HepG2 (cell line): ENCODE measurements around the gene PAPSS1. TPM values are rescaled to one million over a fixed set of nuclear protein-coding genes. Genes with fewer than 3 reads are reported as not detected.

Experiments
- ATAC-seq: fragments of 200-7000 bp; cut with Tn5 transposase; 3 replicates; pipeline ENCODE4 v1.9.1; 2020; ENCODE audit warnings: mild to moderate bottlenecking, moderate library complexity
- BruUV-seq: library from RNA; stranded (reverse); fragments of 400-500 nt; replicated peaks from 2 replicates; lab custom pipeline; 2021; lab: Mats Ljungman, UMichigan
- CTCF ChIA-PET: fragments of 300-600 bp; formaldehyde crosslinking; extraction: SDS; loops from one replicate; lab custom pipeline; 2021; ENCODE audit warnings: low total read pairs, inconsistent platforms, low intra/inter-chr PET ratio; lab: Yijun Ruan, JAX
- POLR2A ChIA-PET: fragments of 350-600 bp; sonication (Branson Sonifier 250); formaldehyde crosslinking; loops from one replicate; lab custom pipeline; 2020; ENCODE audit warnings: antibody characterized with exemption, inconsistent platforms; lab: Yijun Ruan, JAX
- DNase-seq: peaks from one replicate; pipeline ENCODE4 v3.0.0-alpha.2; 2015; ENCODE audit warnings: low spot score
- FAIRE-seq: peaks from 3 replicates; lab custom pipeline; 2011; peaks lifted over from hg19 to GRCh38; lab: Jason Lieb, UNC
- H2AFZ ChIP-seq: one replicate; pipeline ENCODE4 v1.6.1; 2011; ENCODE audit warnings: low read length, inconsistent platforms
- H3K27ac ChIP-seq: fragments of 300-600 bp; 3 replicates; pipeline ENCODE4 v1.8.0; 2011; ENCODE audit warnings: mixed run types, mild to moderate bottlenecking, mixed read lengths, low read length, inconsistent platforms; ENCODE audit not compliant: insufficient read depth; ENCODE audit errors: extremely low read length
- H3K27me3 ChIP-seq, 2 experiments: fragments of 200-600 bp in 1 of 2; 2 replicates in 1 of 2; 3 replicates in 1 of 2; pipeline versions ENCODE4 v1.6.0 to v1.8.0; 2011; ENCODE audit warnings: low read length in 2 of 2, mild to moderate bottlenecking in 2 of 2, moderate library complexity in 2 of 2, inconsistent platforms in 1 of 2; ENCODE audit not compliant: insufficient read depth in 2 of 2, control insufficient read depth in 1 of 2
- H3K36me3 ChIP-seq, 2 experiments: fragments of 200-600 bp in 1 of 2; replicated peaks in 1 of 2; 2 replicates in 1 of 2; 3 replicates in 1 of 2; pipeline versions ENCODE4 v1.5.1 to v1.8.0; 2011; ENCODE audit warnings: low read length in 2 of 2, inconsistent platforms in 1 of 2; ENCODE audit not compliant: insufficient read depth in 2 of 2, control insufficient read depth in 1 of 2
- H3K4me1 ChIP-seq: 2 replicates; pipeline ENCODE4 v1.5.1; 2012; ENCODE audit warnings: low read length, inconsistent platforms; ENCODE audit not compliant: insufficient read depth
- H3K4me2 ChIP-seq: 2 replicates; pipeline ENCODE4 v1.6.0; 2011; ENCODE audit warnings: low read depth, low read length, inconsistent platforms
- H3K4me3 ChIP-seq, 3 experiments: fragments of 200-600 bp in 1 of 3; sonication (generic), shearing (Covaris generic) in 1 of 3; replicated peaks in 1 of 3; 2 replicates each; pipeline ENCODE4 v1.5.1; 2011 to 2016; ENCODE audit warnings: low read length in 3 of 3, inconsistent platforms in 2 of 3, low read depth in 2 of 3, mild to moderate bottlenecking in 2 of 3, control low read depth in 1 of 3, mixed read lengths in 1 of 3; ENCODE audit not compliant: insufficient read depth in 1 of 3
- H3K79me2 ChIP-seq: one replicate; pipeline ENCODE4 v1.6.1; 2011; ENCODE audit warnings: low read length, inconsistent platforms; ENCODE audit not compliant: insufficient read depth
- H3K9ac ChIP-seq: 2 replicates; pipeline ENCODE4 v1.6.0; 2011; ENCODE audit warnings: mild to moderate bottlenecking, low read depth, low read length, inconsistent platforms; ENCODE audit not compliant: insufficient read depth
- H3K9me3 ChIP-seq: 2 replicates; pipeline ENCODE4 v1.5.1; 2012; ENCODE audit warnings: mild to moderate bottlenecking, low read length
- H4K20me1 ChIP-seq: 2 replicates; pipeline ENCODE4 v1.6.0; 2011; ENCODE audit warnings: inconsistent platforms, mild to moderate bottlenecking, low read length, moderate library complexity; ENCODE audit not compliant: insufficient read depth
- ATF1 ChIP-seq: IDR thresholded peaks from 2 replicates; pipeline ENCODE4 v1.6.1; 2016; ENCODE audit warnings: mild to moderate bottlenecking, control low read depth
- HMG20B ChIP-seq: conservative IDR thresholded peaks from 2 replicates; pipeline ENCODE4 v1.6.1; 2016; ENCODE audit warnings: missing genetic modification reagents, missing compliant biosample characterization
- JUND ChIP-seq: sonication (generic); formaldehyde crosslinking; IDR thresholded peaks from 2 replicates; pipeline ENCODE4 v1.8.0; 2022; ENCODE audit warnings: mild to moderate bottlenecking, missing genetic modification reagents
- KAT8 ChIP-seq: IDR thresholded peaks from 2 replicates; pipeline ENCODE4 v1.6.1; 2016; ENCODE audit warnings: missing genetic modification reagents, missing compliant biosample characterization
- MAFF ChIP-seq: IDR thresholded peaks from 2 replicates; pipeline ENCODE4 v1.6.1; 2011; ENCODE audit warnings: low read depth, low read length, improper control_type of control experiment
- MAFK ChIP-seq, 2 experiments: IDR thresholded peaks in 1 of 2; conservative IDR thresholded peaks in 1 of 2; 2 replicates each; pipeline ENCODE4 v1.6.1; 2011; ENCODE audit warnings: improper control_type of control experiment in 2 of 2, low read length in 2 of 2
- POGZ ChIP-seq: sonication (generic); formaldehyde crosslinking; IDR thresholded peaks from 2 replicates; pipeline ENCODE4 v1.4.0; 2020; ENCODE audit warnings: mild to moderate bottlenecking, missing genetic modification reagents
- PTBP1 ChIP-seq: fragments of 200-400 bp; formaldehyde crosslinking; IDR thresholded peaks from 2 replicates; pipeline ENCODE4 v1.6.1; 2018; ENCODE audit warnings: low read length, low read depth; ENCODE audit not compliant: poor library complexity, severe bottlenecking
- REL ChIP-seq: sonication (generic); formaldehyde crosslinking; conservative IDR thresholded peaks from 2 replicates; pipeline ENCODE4 v1.8.0; 2022; ENCODE audit warnings: mild to moderate bottlenecking, missing genetic modification reagents, moderate library complexity
- SAFB2 ChIP-seq: sonication (generic); formaldehyde crosslinking; IDR thresholded peaks from 2 replicates; pipeline ENCODE4 v1.5.1; 2020; ENCODE audit warnings: missing genetic modification reagents, low read depth, mild to moderate bottlenecking, borderline replicate concordance
- ZNF260 ChIP-seq: sonication (generic); formaldehyde crosslinking; IDR thresholded peaks from 2 replicates; pipeline ENCODE4 v1.4.0; 2020; ENCODE audit warnings: missing genetic modification reagents, low read depth, mild to moderate bottlenecking, borderline replicate concordance
- ZNF484 ChIP-seq: sonication (generic); formaldehyde crosslinking; IDR thresholded peaks from 2 replicates; pipeline ENCODE4 v1.5.1; 2020; ENCODE audit warnings: mild to moderate bottlenecking, low read depth, missing genetic modification reagents, borderline replicate concordance
- ZNF556 ChIP-seq: sonication (generic); formaldehyde crosslinking; IDR thresholded peaks from 2 replicates; pipeline ENCODE4 v1.4.0; 2020; ENCODE audit warnings: mild to moderate bottlenecking, missing genetic modification reagents, borderline replicate concordance
- WGBS: methylation state at CpG from one replicate; pipeline ENCODE4 v1.1.6; 2017; ENCODE audit warnings: low lambda C conversion rate; 5-methylcytosine and 5-hydroxymethylcytosine counted together
- in situ Hi-C: cut with HindIII; loops from 2 replicates; pipeline ENCODE4 v1.10.0; 2017; ENCODE audit warnings: low pct_unique_long_range_greater_than_20kb; ENCODE audit not compliant: extremely low pct_ligation_motif_present
- intact Hi-C: fragments of 100-400 bp; cut with micrococcal nuclease; formaldehyde crosslinking; loops from one replicate; pipeline ENCODE4 v1.10.0; 2022; ENCODE audit not compliant: unreplicated experiment
- polyA plus RNA-seq, 8 experiments: library from polyadenylated mRNA; depleted of rRNA in 3 of 8; stranded (reverse) in 7 of 8; unstranded in 1 of 8; fragments of >200 nt; fragmentation: Illumina TruSeq in 4 of 8; extraction: Trizol in 4 of 8; gene quantifications; 2 replicates each; pipeline versions ENCODE4 v1.2.1 to v1.2.3, GENCODE V29; 2011 to 2016; ENCODE audit warnings: low read depth in 4 of 8, missing spikeins in 1 of 8, mixed read lengths in 1 of 8; ENCODE audit not compliant: insufficient read depth in 1 of 8
- total RNA-seq, 5 experiments: library from RNA; depleted of rRNA; stranded (reverse); fragments of >200 nt; fragmentation: Illumina TruSeq; extraction: Trizol; gene quantifications; 2 replicates each; pipeline ENCODE4 v1.2.3, GENCODE V29; 2016; ENCODE audit warnings: low read depth in 1 of 5
- TF ChIP-seq, protein P1 (sequence below): sonication (generic); formaldehyde crosslinking; IDR thresholded peaks from 2 replicates; pipeline ENCODE4 v1.4.0; 2020; ENCODE audit warnings: missing genetic modification reagents
- TF ChIP-seq, protein P2 (sequence below): sonication (generic); formaldehyde crosslinking; IDR thresholded peaks from 2 replicates; pipeline ENCODE4 v1.5.0; 2020; ENCODE audit warnings: missing genetic modification reagents

The PAPSS1 gene
- total and polyA plus RNA-seq, 2 of the 13 experiments (the other 11 are each of a cell fraction or from before 2014, with no cell fraction given) = 105 to 126 TPM

DNA sequence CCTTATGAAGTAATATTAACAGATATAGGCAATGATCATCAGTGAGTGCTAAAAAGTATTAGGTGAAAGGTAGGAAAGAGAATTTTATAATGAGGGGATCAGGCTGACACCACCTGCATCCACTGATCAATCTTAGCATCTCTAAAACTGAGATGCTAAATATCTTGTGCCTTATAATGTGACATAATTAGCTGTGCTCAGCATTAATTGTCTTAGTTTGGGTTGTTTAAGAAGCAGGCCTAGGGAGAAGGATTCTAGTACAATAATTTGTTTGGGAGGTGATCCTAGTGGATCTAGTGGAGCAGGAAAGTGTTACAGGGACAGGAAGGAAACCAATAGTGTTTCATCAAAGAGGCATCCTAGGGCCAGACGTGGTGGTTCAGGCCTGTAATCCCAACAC is 22.2 kb upstream of the PAPSS1 start:
- POLR2A ChIA-PET = no interaction called here
- peaks cover 25% of the 10 kb centered on the region for H3K4me1 ChIP-seq
- no peaks in the 10 kb centered on the region for H3K79me2 ChIP-seq
- H3K4me3 ChIP-seq = no peak overlapping the region
- no peak overlapping the region for H3K27ac ChIP-seq
- in situ Hi-C loops (no loop called here), intact Hi-C loops (no loop called here)
- H3K4me2 ChIP-seq = no peak overlapping the region
- H3K9me3 ChIP-seq = no peaks in the 10 kb centered on the region
- 53% methylated on average over 1 of the region's 1 CpG for WGBS
- no peaks in the 10 kb centered on the region for H3K36me3 ChIP-seq
- peak; percentile 79 for TF ChIP-seq MAFF
- no peak for TF ChIP-seq KAT8 (CRISPR knock-in tag)
- peak; percentile 85 to 90 for TF ChIP-seq MAFK (conservative IDR thresholded peaks at IDR 0.05 in 1 of 2, IDR thresholded peaks at IDR 0.05 in 1 of 2; ENCODE audit: low read length in 2 of 2)
- TF ChIP-seq, all 625 proteins: peak for 2
- CTCF ChIA-PET = no interaction called here
- Histone ChIP-seq H2AFZ (no peak overlapping the region), H3K27me3 (no peaks in the 10 kb centered on the region; a peak in 1 of 5 replicates), H4K20me1 (no peaks in the 10 kb centered on the region), H3K9ac (no peak overlapping the region)
- no peak for FAIRE-seq
- DNase-seq = no peak
- no TSS peak for BruUV-seq
- ATAC-seq = no peak

DNA sequence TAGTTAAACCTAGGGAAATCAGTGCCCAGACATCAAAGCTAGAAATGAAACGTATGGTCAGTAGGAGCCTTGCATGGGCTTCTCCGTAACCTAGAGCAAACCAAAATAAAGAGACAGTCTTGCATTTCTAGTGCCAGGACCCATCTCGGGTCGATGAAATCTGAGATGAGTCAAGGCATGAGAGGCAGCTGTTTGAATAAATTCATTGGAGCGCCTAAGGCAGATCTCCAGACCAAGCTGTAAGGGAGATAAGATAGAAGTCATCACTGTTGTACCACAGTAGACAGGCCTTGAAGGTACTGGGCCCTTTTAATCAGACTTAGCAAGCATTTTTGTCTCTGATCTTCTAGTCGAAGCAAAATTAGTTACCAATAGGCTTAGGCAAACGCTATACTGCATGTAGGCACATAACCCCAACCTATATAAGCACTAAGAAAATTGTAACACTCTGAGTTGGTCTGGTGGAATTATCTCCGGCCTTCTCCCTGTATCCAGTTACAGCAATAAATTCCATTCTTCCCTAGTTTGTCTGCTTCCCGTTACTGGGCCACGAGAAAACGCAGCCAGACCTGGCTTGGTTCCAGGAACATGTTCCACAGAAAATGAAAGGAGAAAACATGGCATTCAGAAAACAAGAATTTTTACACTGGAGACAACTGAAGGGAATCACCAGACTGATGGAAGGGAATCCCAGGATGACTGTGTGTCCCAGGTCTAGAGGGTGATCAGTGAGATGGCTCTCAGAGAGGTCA is 21.1 kb upstream of the PAPSS1 start:
- ChIA-PET POLR2A (interaction anchor here (1.8 kb wide), 1 partner anchor 21 kb away, joined by 7 read pairs; the partner anchor contains the start of gene PAPSS1), CTCF (no interaction called here)
- no peaks in the 10 kb centered on the region for H3K79me2 ChIP-seq
- no peak overlapping the region for H3K27ac ChIP-seq
- no peak for TF ChIP-seq ZNF260 (CRISPR knock-in tag)
- TF ChIP-seq REL (CRISPR knock-in tag) = no peak
- no peak for TF ChIP-seq JUND (CRISPR knock-in tag)
- no peak for TF ChIP-seq ZNF556 (CRISPR knock-in tag)
- TF ChIP-seq SAFB2 (CRISPR knock-in tag) = no peak
- no peak for TF ChIP-seq ATF1
- TF ChIP-seq, protein P1, sequence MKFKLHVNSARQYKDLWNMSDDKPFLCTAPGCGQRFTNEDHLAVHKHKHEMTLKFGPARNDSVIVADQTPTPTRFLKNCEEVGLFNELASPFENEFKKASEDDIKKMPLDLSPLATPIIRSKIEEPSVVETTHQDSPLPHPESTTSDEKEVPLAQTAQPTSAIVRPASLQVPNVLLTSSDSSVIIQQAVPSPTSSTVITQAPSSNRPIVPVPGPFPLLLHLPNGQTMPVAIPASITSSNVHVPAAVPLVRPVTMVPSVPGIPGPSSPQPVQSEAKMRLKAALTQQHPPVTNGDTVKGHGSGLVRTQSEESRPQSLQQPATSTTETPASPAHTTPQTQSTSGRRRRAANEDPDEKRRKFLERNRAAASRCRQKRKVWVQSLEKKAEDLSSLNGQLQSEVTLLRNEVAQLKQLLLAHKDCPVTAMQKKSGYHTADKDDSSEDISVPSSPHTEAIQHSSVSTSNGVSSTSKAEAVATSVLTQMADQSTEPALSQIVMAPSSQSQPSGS (CRISPR knock-in tag) = no peak
- TF ChIP-seq PTBP1 = no peak
- TF ChIP-seq, protein P2, sequence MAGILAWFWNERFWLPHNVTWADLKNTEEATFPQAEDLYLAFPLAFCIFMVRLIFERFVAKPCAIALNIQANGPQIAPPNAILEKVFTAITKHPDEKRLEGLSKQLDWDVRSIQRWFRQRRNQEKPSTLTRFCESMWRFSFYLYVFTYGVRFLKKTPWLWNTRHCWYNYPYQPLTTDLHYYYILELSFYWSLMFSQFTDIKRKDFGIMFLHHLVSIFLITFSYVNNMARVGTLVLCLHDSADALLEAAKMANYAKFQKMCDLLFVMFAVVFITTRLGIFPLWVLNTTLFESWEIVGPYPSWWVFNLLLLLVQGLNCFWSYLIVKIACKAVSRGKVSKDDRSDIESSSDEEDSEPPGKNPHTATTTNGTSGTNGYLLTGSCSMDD = no peak
- TF ChIP-seq HMG20B = no peak
- no peak for TF ChIP-seq ZNF484
- TF ChIP-seq POGZ = no peak
- DNase-seq = no peak
- no peak overlapping the region for H2AFZ ChIP-seq
- no peaks in the 10 kb centered on the region for H4K20me1 ChIP-seq
- H3K36me3 ChIP-seq = no peaks in the 10 kb centered on the region
- no peak overlapping the region for H3K4me3 ChIP-seq
- in situ Hi-C loops (no loop called here), intact Hi-C loops (no loop called here)
- no peak for ATAC-seq
- no peak for FAIRE-seq
- H3K4me2 ChIP-seq = peak overlapping the region; percentile 49
- WGBS = 19% methylated on average over 11 of the region's 11 CpGs
- peaks cover 36% of the 10 kb centered on the region for H3K4me1 ChIP-seq
- no TSS peak for BruUV-seq
- H3K27me3 ChIP-seq = no peaks in the 10 kb centered on the region; a peak in 1 of 5 replicates
- H3K9ac ChIP-seq = no peak overlapping the region
- no peaks in the 10 kb centered on the region for H3K9me3 ChIP-seq
